Measurements from ENCODE around the gene EDDM3A.

EDDM3A gene

GRCh38 chr14:20738292-20738691, 7.4 kb upstream of the EDDM3A start (continued):
- peak; percentile 71; the same call in 1 of the 2 replicates for TF ChIP-seq AEBP2 (tag by site-specific recombination; IDR thresholded peaks at IDR 0.05; ENCODE audit: borderline replicate concordance)

- Histone ChIP-seq H3K4me1 (ENCODE audit: control insufficient read depth, insufficient read depth, low read length) (no peaks in the 10 kb centered on the region), H3K36me3 (ENCODE audit: control insufficient read depth in 2 of 2, insufficient read depth in 1 of 2, low read length in 2 of 2) (no peaks in the 10 kb centered on the region), H3K27ac (ENCODE audit: extremely low read depth, low read depth, low read length) (no peak overlapping the region), H3K9me3 (ENCODE audit: control insufficient read depth, insufficient read depth, low read depth, low read length) (no peaks in the 10 kb centered on the region), H3K4me3 (ENCODE audit: low read depth, low read length) (no peak overlapping the region)
- TF ChIP-seq ZBTB7A (tag by site-specific recombination; IDR thresholded peaks at IDR 0.05; ENCODE audit: low read depth) = no peak
- no peak for TF ChIP-seq ZNF132 (tag by site-specific recombination; IDR thresholded peaks at IDR 0.05; ENCODE audit: borderline replicate concordance)
- TF ChIP-seq ZNF843 (tag by site-specific recombination; IDR thresholded peaks at IDR 0.05) = no peak
- TF ChIP-seq ZFP3 (tag by site-specific recombination; IDR thresholded peaks at IDR 0.05; ENCODE audit: low read depth) = no peak
- no peak for TF ChIP-seq ZNF133 (tag by site-specific recombination; IDR thresholded peaks at IDR 0.05)
- TF ChIP-seq ZNF560 (tag by site-specific recombination; IDR thresholded peaks at IDR 0.05; ENCODE audit: borderline replicate concordance) = no peak
- no peak for TF ChIP-seq ZNF114 (tag by site-specific recombination; IDR thresholded peaks at IDR 0.05)
- TF ChIP-seq PRDM6 (tag by site-specific recombination; IDR thresholded peaks at IDR 0.05) = no peak
- TF ChIP-seq YY1 (tag by site-specific recombination; IDR thresholded peaks at IDR 0.05) = no peak
- TF ChIP-seq ZBTB11 (tag by site-specific recombination; conservative IDR thresholded peaks at IDR 0.05; ENCODE audit: low read depth) = no peak
- TF ChIP-seq PATZ1 (tag by site-specific recombination; IDR thresholded peaks at IDR 0.05) = no peak
- TF ChIP-seq ZNF140 (tag by site-specific recombination; IDR thresholded peaks at IDR 0.05) = no peak
- ChIA-PET CTCF (no interaction called here), POLR2A (no interaction called here)
Observed at GRCh38 chr14:20742132-20742531, 3.6 kb upstream of the EDDM3A start.

- TF ChIP-seq MYNN (tag by site-specific recombination; IDR thresholded peaks at IDR 0.05; ENCODE audit: borderline replicate concordance) (no peak), ZNF37A (tag by site-specific recombination; IDR thresholded peaks at IDR 0.05) (no peak), ZNF214 (tag by site-specific recombination; IDR thresholded peaks at IDR 0.05; ENCODE audit: borderline replicate concordance) (no peak), ZSCAN5A (tag by site-specific recombination; IDR thresholded peaks at IDR 0.05) (no peak), ZNF174 (tag by site-specific recombination; IDR thresholded peaks at IDR 0.05) (no peak), TRIM28 (IDR thresholded peaks at IDR 0.05; ENCODE audit: borderline replicate concordance, low read length) (no peak), WT1 (tag by site-specific recombination; IDR thresholded peaks at IDR 0.05) (no peak), ZNF133 (tag by site-specific recombination; IDR thresholded peaks at IDR 0.05) (no peak)
- Histone ChIP-seq H3K9me3 (ENCODE audit: control insufficient read depth, insufficient read depth, low read depth, low read length) (no peaks in the 10 kb centered on the region), H3K36me3 (ENCODE audit: control insufficient read depth in 2 of 2, insufficient read depth in 1 of 2, low read length in 2 of 2) (no peaks in the 10 kb centered on the region), H3K4me1 (ENCODE audit: control insufficient read depth, insufficient read depth, low read length) (no peaks in the 10 kb centered on the region), H3K27ac (ENCODE audit: extremely low read depth, low read depth, low read length) (no peak overlapping the region), H3K4me3 (ENCODE audit: low read depth, low read length) (no peak overlapping the region)
- POLR2A ChIA-PET = no interaction called here
- CTCF ChIA-PET = interaction anchor here (1.2 kb wide), 1 partner anchor 14 kb away, joined by 3 read pairs; no protein-coding TSS in a partner anchor
Observed at GRCh38 chr14:20743556-20743955, 2.1 kb upstream of the EDDM3A start.

Measured in HEK293 (cell line).